ENCODE measurements around the gene MAML3.
A peak's percentile ranks its signal among the peaks of the same experiment; 100 is the strongest.

Gene MAML3

DNA sequence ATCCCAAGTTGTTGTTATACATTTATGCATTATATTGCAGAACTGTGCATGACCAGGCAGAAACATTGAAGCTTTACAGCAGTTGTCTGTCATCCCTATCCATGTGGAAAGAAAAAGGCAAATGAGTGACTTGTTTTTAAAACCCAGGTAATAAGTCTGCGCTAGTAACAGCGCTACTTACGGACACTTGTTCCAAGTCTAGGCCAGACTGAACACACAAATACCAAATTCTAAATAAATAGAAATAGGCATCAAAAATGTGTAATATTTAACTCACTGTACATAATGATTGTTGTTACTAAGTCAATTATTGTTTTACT is 548 bp upstream of the MAML3 start:
- DNase-seq = no peak

DNA sequence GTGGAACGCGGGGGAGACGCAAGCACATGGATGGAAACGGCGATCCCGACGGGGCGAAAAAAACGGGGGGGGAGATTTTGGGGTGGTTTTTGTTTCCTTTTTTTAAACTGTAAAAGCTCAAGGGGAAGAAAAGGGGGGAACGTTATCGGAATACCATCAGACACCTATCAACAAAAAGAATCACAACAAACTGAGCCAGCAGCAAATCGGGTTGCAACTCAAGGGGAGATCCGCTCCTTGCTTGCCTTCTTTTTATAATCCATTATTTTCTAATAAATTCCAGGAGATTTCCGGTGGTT is 616 bp downstream of the MAML3 start:
- no peak for DNase-seq

DNA sequence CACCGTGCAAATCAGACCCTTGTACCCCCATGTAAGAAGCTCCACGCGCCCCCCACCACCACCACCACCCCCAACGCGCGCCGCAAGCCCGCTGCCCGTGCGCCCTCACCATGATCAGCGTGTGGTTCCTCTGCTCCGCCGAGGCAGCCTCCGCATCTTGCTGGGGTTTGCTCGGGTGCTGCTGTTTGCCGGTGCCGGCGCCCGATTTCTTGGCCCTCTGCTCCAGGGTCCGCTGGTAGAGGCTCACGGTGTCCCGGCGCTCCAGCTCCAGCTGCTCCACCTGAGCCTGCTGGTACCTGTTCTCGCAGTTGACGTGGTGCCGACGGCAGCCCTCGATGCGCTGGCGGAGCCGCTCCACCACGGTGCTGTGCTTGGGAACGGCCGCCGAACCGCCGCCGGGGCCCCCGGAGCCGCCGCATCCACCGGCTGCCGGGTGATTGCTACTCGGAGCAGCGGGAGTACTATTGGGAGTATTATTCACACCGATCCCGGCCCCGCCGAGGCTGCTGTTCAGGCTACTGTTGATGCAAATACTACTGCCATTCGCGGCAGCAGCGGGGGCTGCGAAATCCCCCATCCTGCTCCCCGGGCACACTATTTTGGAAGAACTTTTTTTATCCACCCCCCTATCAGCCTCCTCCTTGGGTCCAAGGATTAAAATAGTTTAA is 1.1 kb downstream of the MAML3 start:
- peak; percentile 74 for DNase-seq

DNA sequence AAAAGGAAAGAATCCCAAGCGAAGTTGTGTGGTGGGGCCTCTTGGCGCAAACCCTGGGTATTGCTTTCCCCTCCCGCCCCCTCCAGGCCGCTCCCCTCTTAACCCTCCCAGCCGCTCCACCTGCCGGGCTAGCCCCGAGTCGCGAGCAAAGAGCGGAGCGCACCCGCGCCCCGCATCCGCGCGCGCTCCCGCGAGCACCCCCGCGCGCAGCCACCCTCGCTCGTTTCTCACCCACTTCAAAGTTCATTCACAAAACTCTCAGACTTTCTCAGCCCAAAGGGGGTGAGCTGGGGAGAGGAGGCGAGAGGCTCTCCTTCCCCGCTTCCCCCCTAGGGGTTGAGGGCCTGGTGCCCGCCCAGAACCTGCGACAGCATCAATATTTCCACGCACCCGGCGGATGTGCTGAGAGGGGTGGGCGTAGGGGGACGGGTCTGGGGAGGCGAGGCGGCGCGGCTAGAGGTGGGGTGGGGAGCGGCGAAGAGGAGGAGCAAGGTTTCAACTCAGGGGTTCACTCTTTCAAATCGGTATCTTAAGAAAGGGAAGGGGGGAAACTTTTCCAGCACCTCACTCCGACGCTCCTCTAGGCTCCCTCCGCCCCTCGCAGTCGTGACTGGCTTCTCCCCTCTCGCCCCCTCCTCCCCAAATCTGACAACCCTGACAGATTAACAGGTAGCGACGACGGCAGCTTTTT is 1.8 kb downstream of the MAML3 start:
- DNase-seq = no peak

DNA sequence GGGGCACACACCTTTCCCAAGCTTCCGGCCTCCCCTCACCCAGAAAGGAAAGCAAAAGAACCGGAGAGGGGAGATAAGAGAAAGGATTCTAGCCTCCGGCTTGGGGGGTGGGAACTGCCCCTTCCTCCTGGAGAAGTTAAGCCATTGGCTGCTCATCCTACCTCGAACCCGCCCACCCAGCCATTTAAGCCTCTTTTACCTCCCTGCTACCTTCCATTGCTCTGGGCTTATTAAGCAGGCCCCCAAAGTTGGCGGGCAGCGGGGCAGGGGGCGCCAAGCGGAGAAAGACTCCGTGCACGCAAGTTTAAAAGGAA is 2.3 kb downstream of the MAML3 start:
- peak; percentile 90 for DNase-seq

GRCh38 chr4:140150886-140151698 is 2.9 kb downstream of the MAML3 start:
- peak; percentile 93 for DNase-seq

- DNase-seq = no peak
Observed at GRCh38 chr4:140150636-140150885, 3.4 kb downstream of the MAML3 start.

DNA sequence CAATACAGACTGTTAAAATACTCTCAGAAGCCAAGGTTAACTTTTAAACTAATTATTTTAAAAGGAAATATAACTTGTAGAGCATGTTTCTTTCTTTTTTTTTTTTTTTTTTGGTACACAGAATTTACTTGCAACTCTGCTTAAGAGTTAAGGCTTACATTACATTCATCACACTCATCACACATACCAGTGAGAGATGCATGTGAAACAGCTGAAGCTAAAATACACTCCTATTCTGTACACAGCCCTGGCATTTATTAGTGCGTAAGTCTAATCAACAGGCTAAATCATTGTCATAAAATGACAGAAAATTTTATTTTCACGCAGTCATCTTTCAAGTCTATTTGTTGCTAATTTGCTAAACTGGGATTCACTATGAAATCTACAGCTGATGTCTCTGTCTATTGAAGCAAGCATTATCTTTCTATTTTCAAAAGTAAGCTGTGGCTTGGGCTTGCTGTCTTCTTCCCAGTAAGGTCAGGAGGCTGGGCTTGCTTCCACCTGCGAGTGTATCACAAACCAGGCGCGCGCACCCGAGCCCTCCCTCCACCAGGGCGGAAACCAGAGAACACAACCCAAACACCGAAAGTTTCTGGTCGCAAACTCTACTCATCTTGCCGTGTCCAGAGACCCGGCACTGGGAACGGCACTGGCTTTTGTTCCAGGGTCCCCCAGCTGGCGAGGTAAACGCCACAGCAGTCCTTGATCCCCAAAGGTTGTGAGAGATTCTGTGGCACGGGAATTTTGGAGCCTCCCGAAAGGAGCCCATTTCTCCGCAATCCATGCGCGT is 3.9 kb downstream of the MAML3 start:
- DNase-seq = peak; percentile 76

DNA sequence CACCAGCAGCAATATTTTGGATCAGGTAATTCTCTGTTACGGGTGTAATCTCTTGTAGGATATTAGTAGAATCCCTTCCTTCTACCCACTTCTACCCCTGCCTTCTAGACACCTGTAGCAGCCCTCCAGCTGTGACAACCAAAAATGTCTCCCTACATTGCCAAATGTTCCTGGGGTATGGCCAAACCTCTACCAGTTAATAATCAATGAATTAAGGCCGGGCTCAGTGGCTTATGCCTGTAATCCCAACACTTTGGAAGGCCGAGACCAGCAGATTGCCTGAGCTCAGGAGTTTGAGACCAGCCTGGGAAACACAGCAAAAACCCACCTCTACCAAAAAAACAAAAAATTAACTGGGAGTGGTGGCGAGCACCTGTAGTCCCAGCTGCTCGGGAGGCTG is 9.9 kb downstream of the MAML3 start:
- no peak for DNase-seq

DNA sequence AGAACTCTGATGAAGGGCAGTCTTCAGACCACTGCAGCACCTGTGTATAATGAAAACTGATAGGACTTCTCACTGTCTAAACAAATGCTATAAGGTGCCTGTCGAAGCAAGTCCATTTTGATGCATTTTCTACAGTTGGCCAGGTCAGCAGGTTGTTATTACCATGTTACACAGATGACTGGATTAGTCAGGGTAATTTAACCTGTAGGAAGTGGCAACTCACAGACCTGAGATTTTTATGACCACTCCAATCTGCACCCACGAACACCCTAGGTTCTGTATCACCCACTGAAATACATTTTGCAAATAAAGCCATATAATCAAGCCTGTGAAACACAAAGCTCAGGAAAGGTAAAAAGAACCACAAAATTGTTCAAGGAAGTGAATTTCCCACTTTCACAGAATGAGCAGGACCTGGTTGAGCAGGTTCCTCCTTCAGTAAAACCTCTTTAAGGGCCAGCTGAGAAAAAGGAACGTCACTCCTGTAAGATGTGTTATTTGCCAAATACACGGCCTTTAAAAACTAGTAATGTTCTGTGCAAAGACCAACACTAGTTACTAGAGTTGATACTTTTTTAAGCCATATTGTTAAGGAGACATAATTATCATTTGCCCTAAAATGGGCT is 12.7 kb downstream of the MAML3 start:
- DNase-seq = no peak

DNA sequence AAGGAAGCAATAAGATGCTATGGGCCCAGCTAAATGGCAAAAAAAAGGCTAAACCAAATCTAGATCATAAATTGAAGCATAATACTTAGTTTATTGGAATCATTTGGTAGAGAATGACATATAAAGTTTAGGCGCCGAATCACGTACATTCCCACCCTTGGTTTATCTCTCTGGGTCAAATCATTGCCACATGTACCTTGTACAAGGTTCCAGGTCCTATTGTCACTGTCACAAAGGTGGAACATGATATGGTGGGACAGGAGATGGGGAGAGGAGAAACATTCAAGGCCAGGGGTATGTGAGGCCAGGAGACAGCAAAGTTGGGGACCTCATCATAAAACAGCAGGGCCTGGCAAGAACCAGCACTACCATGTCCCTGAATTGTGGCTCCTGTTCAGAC is 13.4 kb downstream of the MAML3 start:
- no peak for DNase-seq

DNA sequence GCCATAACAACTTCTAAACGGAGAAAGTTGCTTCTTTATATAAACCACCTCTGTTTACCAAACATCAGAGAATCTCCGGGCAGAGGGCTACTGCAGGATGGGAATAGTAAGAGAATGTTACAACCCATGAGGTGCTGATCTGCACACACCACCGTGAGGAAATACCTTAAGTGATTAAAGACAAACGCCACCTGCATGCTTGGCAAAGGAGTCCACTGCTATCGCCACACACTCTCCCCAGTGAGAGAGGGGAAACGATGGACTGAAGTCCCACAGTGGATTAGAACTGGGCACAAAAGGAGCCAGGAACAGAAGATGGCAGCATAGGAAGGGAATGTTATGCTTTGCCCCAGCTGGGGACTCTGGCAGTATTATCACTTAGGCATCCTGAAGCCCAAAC is 15.6 kb downstream of the MAML3 start:
- no peak for DNase-seq

GRCh38 chr4:140137671-140138070 is 16.3 kb downstream of the MAML3 start:
- DNase-seq = no peak

- no peak for DNase-seq
Observed at GRCh38 chr4:140136509-140136908, 17.5 kb downstream of the MAML3 start.

DNA sequence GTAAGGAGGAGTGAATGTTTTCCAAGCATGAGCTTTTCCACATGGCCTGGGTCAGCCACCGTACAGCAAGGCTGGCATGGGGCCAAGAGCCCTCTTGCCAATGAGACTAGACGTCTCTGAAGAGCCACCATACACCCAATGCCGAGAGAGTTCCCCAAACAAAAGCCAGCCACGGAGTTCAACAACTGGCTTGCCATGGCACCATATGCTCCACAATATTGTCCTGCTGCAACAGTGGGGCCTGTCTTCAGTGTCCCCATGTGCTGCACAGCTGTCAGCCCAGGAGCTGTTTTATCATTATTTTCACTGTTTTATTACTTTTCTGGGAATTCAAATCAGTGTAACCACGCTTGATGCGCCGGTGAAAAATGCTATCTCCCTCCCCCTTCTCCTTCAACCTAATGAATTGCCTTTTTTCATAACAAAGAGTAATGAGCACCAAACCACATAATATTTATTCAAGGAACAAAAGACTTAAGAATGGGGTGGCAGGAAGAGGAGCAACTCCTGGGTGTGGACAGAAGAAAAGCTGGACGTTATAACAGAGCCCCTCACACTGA is 18.4 kb downstream of the MAML3 start:
- peak; percentile 65 for DNase-seq

GRCh38 chr4:140134746-140135425 is 19.1 kb downstream of the MAML3 start:
- no peak for DNase-seq

DNA sequence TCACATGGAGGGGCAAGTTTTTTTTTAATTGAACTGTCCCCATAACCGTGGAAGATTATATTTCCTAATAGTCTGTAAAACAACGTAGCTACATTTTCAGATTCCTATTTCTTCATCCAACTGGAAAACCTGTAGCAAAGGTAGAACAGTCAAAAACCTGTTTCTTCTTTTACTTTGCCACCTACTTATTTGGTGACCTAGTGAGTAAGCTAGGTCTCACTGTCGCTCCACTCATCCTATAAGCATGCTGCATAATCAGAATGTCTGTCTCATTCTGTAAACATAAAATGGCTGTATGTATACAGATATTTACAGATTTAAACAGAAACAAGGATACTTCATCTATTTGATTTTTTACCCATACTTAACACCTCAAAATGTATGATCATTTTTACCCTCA is 20.4 kb downstream of the MAML3 start:
- DNase-seq = no peak

GRCh38 chr4:140131675-140132229 is 22.2 kb downstream of the MAML3 start:
- no peak for DNase-seq

DNA sequence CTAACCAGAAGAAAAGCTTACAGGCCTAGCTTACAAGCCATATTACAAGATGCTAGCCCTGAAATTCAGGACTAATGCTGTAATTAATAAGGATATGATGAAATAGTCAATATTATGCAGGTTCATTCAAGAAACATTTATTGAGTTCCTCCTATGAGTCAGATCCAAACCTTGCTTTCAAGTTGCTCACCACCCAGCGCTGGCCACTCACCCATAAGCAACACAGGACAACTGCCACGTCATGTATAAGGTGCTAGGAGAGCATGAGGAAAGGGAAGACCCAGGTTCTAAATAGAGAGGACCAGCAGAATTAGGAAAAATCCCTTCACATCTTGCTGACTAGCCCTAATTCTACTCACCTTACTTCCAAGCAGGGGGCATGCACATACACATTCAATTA is 23.3 kb downstream of the MAML3 start:
- no peak for DNase-seq

DNA sequence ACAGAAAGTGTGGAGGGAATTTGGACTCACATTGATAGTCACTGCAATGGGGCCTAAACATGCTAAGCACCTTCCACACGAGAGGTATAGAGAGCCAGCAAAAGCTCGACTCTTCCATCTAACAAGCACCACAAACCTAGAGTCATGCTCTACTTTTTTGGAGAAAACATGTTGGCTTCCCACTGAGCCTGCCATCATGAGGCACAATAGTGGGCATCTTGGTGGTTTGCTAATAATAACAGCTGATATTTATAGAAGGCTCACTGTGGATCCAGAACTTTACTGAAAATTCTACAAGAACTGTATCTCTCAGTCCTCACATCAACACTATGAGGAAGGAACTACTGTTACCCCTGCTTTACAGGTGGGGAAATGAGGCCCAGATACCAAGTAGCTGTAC is 26.6 kb downstream of the MAML3 start:
- DNase-seq = no peak

DNA sequence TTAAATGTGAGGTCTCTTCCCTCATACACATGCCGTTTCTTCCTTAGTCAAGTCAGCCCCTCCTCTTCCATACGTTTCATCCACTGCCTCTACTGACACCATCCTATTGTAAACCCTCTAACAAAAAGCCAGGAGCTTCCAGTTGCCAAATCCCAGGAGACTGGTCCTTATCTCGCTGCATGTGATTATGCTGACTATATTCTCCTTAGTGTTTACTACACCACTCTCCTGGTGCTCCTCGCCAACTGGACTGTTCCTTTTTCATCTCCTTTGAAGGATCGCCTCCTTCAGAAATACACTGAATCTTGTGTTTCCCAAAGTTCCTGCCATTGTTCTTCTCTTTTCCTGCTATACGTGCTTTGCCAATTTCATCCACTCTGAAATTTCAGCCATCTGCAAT is 27.7 kb downstream of the MAML3 start:
- no peak for DNase-seq

- no peak for DNase-seq
Observed at GRCh38 chr4:140125374-140125773, 28.6 kb downstream of the MAML3 start.

Data from right forelimb (tissue), 1 donor.